GM19455 (cell line): Measurements from ENCODE around the gene SMC5.
A peak's percentile ranks its signal among the peaks of the same experiment; 100 is the strongest.
"Not testable (repeated sequence)": the region's sequence is repeated elsewhere in the genome, so short reads cannot be mapped to it uniquely, and the experiment has no call there.

Experiments used
- ATAC-seq: cut with Tn5 transposase; IDR thresholded peaks from one replicate; pipeline ENCODE4 v1.9.1; 2021; ENCODE audit not compliant: unreplicated experiment

SMC5 gene

DNA sequence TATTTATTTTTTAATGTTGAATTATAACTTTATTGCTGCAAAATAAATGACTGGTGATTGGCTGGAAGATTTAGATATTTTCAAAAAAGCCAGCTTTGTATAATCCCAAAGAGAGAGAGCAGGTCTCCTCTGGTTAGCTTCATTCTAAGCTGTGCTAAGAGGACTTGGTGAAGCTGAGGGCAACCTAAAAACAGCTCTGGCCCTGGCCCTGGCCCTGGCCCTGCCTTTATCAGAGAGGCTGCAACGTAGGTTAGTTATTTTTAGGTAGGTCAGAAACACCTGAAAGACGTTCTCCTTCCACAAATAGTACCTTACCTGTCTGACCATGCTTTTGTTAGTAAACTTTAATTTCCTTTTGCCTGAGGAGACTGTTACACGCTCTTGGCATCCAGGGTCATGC lies 97.0 kb downstream of the SMC5 start:
- no peak for ATAC-seq

DNA sequence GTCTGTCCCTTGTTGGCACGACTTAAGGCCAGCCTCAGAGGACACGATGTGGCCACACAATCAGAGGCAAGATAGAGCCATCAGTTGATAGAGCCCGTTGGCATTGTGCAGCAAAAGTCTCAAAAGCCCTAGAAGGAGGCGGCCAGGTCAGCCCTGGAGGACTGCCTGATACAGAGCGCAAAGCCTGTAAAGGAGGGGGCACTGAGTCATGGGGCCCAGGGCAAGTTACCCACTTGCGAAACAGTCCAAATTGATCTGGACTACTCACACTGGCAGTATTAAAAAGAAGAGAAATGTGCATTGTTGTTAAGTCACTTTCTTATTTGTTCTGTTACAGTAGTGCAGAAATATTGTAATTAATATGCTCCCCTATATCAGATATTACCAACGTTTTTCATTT lies 104.2 kb downstream of the SMC5 start:
- ATAC-seq: no peak

DNA sequence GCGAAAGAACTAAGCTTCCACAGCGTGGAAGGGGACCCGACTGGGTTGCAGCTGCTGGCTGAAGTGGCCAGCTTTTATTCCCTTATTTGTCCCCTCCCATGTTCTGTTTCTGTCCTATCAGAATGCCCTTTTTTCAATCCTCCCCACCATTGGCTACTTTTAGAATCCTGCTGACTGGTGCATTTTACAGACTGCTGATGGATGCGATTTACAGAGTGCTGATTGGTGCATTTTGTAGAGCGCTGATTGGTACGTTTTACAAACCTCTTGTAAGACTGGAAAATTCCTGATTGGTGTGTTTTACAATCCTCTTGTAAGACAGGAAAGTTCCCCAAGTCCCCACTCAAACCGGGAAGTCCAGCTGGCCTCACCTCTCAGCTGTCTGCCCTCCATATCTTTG lies 105.0 kb downstream of the SMC5 start:
- ATAC-seq: no peak

GRCh38 chr9:70367305-70367930 lies 108.6 kb downstream of the SMC5 start:
- no peak for ATAC-seq

DNA sequence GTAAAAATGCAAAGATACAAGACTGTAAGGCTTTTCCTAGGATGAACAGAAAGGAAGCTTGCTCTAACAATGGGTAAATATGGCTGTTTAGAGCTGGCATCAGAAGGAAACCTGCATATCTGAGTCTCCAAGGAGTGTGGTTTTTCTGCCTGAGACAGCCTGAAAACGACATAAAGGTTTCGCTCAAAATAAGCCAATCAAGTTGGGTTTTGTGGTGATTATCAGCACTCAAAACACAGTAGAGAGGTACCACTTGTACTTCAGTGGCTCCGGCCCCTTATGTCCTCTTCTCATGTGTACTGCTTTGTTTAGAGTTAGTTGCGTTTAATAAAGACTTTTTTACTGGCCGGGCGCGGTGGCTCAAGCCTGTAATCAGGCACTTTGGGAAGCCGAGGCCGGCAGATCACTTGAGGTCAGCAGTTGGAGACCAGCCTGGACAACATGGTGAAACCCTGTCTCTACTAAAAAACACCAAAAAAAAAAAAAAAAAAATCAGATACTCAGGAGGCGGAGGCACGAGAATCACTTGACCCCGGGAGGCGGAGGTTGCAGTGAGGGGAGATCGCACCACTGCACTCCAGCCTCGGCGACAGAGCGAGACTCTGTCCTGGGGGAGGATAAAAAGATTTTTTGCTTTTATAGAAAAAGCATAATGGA lies 116.3 kb downstream of the SMC5 start:
- no peak for ATAC-seq

DNA sequence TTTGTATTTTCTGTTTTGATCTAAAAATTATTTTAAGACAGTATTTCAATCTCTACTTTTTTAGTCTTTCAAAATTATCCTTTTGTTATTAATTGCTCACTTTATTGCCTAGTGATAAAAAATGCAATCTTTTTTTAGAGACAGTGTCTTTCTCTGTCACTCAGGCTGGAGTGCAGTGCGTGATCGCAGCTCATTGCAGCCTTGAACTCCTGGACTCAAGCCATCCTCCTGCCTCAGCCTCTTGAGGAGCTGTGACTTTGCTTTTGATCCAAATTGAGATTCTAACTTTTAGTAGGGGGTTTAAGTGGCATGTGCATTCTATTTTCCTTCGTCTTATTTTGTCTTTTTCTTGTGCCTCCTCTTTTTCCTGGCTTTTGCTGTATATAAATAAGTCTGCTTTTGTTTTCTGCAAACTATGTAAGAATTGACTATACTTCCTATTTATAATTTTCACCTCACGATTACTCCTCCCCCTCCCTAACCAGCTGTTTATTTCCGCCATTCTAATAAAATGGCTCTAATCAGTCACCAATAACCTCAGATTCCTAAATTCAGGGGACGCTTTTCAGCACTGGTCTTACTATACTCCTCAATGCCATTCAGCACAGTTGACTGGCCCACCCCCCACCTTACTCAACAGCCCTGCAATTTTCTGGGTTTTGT lies 123.4 kb downstream of the SMC5 start:
- no peak for ATAC-seq

GRCh38 chr9:70382709-70383605 lies 124.2 kb downstream of the SMC5 start:
- no peak for ATAC-seq

DNA sequence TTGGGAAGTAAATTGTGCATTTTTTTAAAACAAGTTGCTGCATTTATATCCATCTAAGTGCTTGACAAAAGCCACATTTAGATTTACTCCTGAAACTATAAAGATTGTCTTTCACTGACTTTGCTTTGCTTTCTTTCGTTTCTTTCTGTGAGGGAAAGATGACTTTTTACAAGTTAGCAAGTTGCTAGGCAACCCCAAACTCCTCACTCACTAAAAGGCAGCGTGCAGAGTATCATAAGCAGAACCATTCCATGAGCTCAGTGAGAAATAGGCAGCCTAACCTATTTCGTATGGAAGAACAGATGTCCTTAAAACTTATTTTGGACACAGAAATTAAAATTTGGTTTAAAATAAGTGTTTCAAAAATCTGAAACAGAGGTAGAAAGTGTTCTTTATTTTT lies 126.6 kb downstream of the SMC5 start:
- ATAC-seq: no peak

DNA sequence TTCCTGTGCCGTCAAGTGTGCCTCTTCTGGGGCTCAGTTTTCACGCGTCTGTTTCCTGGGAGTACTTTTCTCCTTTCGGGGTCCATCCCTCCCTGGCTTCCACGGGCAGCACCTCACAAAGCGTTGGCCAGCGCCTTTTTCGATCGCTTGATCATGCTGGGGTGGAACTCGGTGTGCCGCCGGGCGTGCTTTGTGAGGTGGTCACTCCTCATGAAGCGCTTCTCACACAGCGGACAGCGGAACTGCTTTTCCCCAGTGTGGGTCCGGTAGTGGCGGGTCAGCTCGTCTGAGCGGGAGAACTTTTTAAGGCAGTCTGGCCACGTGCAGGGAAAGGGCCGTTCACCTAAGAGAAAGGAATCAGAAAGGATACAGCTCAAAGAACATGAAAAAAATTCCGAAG lies 128.9 kb downstream of the SMC5 start:
- ATAC-seq: no peak

DNA sequence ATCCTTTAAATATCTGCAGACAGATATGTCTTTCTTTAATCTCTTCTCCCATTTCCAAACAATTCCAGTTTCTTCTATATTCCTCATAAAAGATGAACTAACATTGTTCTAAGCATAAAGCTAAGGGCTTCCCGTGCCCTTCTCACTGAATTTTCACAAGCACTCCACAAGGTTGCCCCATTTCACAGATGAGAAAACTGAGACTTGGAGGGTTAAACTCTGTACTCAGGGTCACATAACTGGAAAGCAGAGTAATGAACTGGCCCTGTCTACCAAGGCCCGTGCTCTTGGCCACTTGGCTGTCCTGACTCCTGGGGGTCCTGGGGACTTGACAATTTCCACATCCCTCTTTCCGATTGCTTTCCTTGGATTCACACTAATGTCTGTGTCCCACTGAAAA lies 130.4 kb downstream of the SMC5 start:
- no peak for ATAC-seq

GRCh38 chr9:70389621-70390266 lies 131.0 kb downstream of the SMC5 start:
- no peak for ATAC-seq

GRCh38 chr9:70390933-70391341 lies 132.2 kb downstream of the SMC5 start:
- ATAC-seq: no peak

DNA sequence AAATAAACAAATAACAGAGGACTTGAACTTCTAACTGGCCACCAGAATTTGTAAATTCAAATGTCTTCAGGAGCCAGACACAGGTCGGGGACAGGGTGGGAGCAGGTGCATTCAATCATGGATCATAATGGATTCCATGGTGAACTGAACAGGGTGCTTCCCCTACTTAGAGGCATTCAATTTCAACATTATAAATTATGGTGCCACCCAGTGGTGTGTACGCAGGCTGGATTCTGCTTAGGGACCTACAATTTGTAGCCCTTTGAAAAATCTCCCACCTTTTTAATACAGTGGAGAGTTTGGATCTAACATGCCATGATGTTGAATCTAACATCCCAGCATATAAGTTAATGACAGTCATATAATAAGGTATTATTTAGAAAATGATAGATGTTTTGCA lies 133.4 kb downstream of the SMC5 start:
- no peak for ATAC-seq

DNA sequence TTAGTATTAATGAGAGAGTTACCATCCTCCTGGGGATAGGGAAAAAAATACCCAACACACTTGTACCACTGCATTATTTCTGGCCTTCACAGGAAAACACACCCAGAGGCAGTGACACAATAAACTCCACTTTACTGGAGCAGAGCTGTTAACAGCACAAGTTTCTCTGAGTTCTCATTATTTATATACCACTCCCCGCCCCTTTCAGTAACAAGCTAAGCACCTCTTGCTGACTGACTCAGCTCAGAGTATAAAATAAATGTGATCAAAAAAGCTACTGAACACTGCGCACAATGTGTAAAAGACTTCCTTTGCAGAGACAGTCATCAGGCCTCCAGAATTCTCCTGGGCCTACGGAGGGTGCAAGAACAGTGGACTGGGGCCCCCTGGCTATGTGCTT lies 134.1 kb downstream of the SMC5 start:
- ATAC-seq: no peak

DNA sequence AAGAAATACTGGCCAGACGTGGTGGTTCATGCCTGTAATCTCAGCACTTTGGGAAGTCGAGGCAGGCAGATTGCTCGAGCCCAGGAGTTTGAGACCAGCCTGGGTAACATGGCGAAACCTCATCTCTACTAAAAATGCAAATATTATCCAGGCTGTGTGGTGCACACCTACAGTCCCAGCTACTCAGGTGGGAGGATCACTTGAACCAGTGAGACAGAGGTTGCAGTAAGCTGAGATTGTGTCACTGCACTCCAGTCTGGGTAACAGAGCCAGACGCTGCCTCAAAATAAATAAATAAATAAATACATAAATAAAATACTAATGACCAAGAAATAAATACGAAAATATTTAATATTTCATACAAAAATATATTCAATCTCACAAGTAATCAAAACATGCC lies 136.9 kb downstream of the SMC5 start:
- ATAC-seq: no peak

GRCh38 chr9:70398145-70398556 lies 139.4 kb downstream of the SMC5 start:
- ATAC-seq: peak; percentile 98

DNA sequence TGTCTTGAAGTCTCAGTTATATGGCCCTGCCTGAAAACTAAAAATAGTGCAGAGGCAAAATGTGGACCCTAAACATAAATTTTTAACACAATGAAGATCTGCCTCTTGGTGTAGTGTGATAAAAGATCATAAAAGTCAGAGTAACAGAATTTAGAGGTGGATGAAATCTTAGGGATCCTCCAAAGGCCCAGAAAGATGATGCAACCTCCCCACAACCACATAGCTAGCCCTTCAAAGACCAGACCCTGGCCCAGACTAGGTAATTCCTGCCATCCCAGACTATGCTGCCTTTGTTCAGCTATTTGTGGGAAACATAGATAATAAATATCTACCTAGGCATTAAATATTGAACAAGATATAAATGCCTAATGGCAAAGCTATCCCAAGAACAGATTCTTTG lies 140.4 kb downstream of the SMC5 start:
- no peak for ATAC-seq

- no peak for ATAC-seq
Measured at GRCh38 chr9:70400107-70400892, 141.5 kb downstream of the SMC5 start.

GRCh38 chr9:70401241-70401640 lies 142.5 kb downstream of the SMC5 start:
- ATAC-seq: not testable (repeated sequence)

- no peak for ATAC-seq
Measured at GRCh38 chr9:70402213-70402612, 143.4 kb downstream of the SMC5 start.
